K562 (cell line): ENCODE measurements around the gene HPS1. TPM values are rescaled to one million over a fixed set of nuclear protein-coding genes. Genes with fewer than 3 reads are reported as not detected.

Source experiments
- CCNT2 ChIP-seq: IDR thresholded peaks from 2 replicates; pipeline ENCODE4 v1.6.1; 2011; ENCODE audit warnings: borderline replicate concordance, low read depth, mild to moderate bottlenecking, moderate library complexity, mixed read lengths, low read length; ENCODE audit not compliant: insufficient read length; ENCODE audit errors: extremely low read depth
- GABPA ChIP-seq: fragments of 200-800 bp; sonication (Bioruptor generic); conservative IDR thresholded peaks from 2 replicates; pipeline ENCODE4 v1.6.1; 2016; ENCODE audit warnings: low read depth, missing genetic modification characterization, missing compliant biosample characterization
- MAFK ChIP-seq: IDR thresholded peaks from 2 replicates; pipeline ENCODE4 v1.6.1; 2011; ENCODE audit warnings: low read length, improper control_type of control experiment
- NFYB ChIP-seq: IDR thresholded peaks from 2 replicates; pipeline ENCODE4 v1.6.1; 2011; ENCODE audit warnings: mild to moderate bottlenecking, moderate library complexity; ENCODE audit not compliant: insufficient read length; ENCODE audit errors: extremely low read depth
- NONO ChIP-seq, 2 experiments: fragments of 200-400 bp in 1 of 2; fragments of 450-650 bp in 1 of 2; formaldehyde crosslinking in 1 of 2; IDR thresholded peaks; 2 replicates each; pipeline ENCODE4 v1.6.1; 2017; ENCODE audit warnings: low read depth in 2 of 2, mild to moderate bottlenecking in 2 of 2, moderate library complexity in 2 of 2, low read length in 1 of 2
- PHB ChIP-seq: fragments of 250-450 bp; sonication (Bioruptor Pico); IDR thresholded peaks from 2 replicates; pipeline ENCODE4 v1.5.0; 2021
- POLR2B ChIP-seq: fragments of 450-650 bp; IDR thresholded peaks from 2 replicates; pipeline ENCODE4 v1.6.1; 2018; ENCODE audit warnings: low read depth; ENCODE audit not compliant: partially characterized antibody
- RBM15 ChIP-seq: fragments of 200-400 bp; formaldehyde crosslinking; IDR thresholded peaks from 2 replicates; pipeline ENCODE4 v1.6.1; 2018; ENCODE audit warnings: mild to moderate bottlenecking, low read length, moderate library complexity; ENCODE audit not compliant: insufficient read depth
- VEZF1 ChIP-seq: fragments of 200-800 bp; sonication (Bioruptor generic); IDR thresholded peaks from 2 replicates; pipeline ENCODE4 v1.6.1; 2017; ENCODE audit warnings: missing genetic modification characterization, missing compliant biosample characterization
- WHSC1 ChIP-seq: IDR thresholded peaks from one replicate; pipeline ENCODE4 v1.6.1; 2012; ENCODE audit warnings: low read length, control low read depth, inconsistent platforms
- ZNF217 ChIP-seq: sonication (generic); formaldehyde crosslinking; IDR thresholded peaks from 2 replicates; pipeline ENCODE4 v1.8.0; 2022; ENCODE audit warnings: mild to moderate bottlenecking, missing genetic modification reagents
- ZNF354B ChIP-seq: fragments of 250-450 bp; sonication (Bioruptor Pico); IDR thresholded peaks from 2 replicates; pipeline ENCODE4 v1.4.0; 2020
- ZNF507 ChIP-seq: conservative IDR thresholded peaks from 2 replicates; pipeline ENCODE4 v1.6.1; 2017; ENCODE audit warnings: missing genetic modification characterization, missing compliant biosample characterization
- polyA plus RNA-seq, 8 experiments: library from polyadenylated mRNA; depleted of rRNA in 4 of 8; stranded (reverse) in 5 of 8; unstranded in 3 of 8; fragments of >200 nt; fragmentation: Nextera tagmentation in 2 of 8; fragmentation: Illumina TruSeq in 1 of 8; extraction: Ambion mirVana in 2 of 8; extraction: Trizol in 1 of 8; gene quantifications; 2 replicates each; pipeline versions ENCODE4 v1.2.1 to v1.2.3, GENCODE V29; 2011 to 2014; ENCODE audit warnings: inconsistent platforms in 1 of 8, missing spikeins in 1 of 8
- total RNA-seq, 7 experiments: library from RNA; depleted of rRNA in 6 of 7; stranded (reverse); fragments of >200 nt in 6 of 7; fragmentation: Illumina TruSeq in 2 of 7; extraction: Trizol in 2 of 7; gene quantifications; 2 replicates each; pipeline versions ENCODE4 v1.2.1 to v1.2.3, GENCODE V29; 2011 to 2021; ENCODE audit warnings: low replicate concordance in 1 of 7
- TF ChIP-seq, protein P1 (sequence below): sonication (generic); formaldehyde crosslinking; IDR thresholded peaks from 2 replicates; pipeline ENCODE4 v1.8.1; 2023; ENCODE audit warnings: missing genetic modification reagents, mild to moderate bottlenecking, borderline replicate concordance
- TF ChIP-seq, protein P2 (sequence below): sonication (generic); formaldehyde crosslinking; IDR thresholded peaks from 2 replicates; pipeline ENCODE4 v1.5.0; 2020; ENCODE audit warnings: missing genetic modification reagents
- TF ChIP-seq, protein P3 (sequence below), 2 experiments: IDR thresholded peaks in 1 of 2; conservative IDR thresholded peaks in 1 of 2; 2 replicates each; pipeline ENCODE4 v1.6.1; 2016; ENCODE audit warnings: low read depth in 2 of 2, mild to moderate bottlenecking in 1 of 2, missing compliant biosample characterization in 1 of 2, missing genetic modification characterization in 1 of 2, moderate library complexity in 1 of 2

HPS1 gene
- total and polyA plus RNA-seq, 9 of the 15 experiments (the other 6 are each of a cell fraction or from before 2014, with no cell fraction given): 18.1 to 43.6 (median 26.3) TPM

DNA sequence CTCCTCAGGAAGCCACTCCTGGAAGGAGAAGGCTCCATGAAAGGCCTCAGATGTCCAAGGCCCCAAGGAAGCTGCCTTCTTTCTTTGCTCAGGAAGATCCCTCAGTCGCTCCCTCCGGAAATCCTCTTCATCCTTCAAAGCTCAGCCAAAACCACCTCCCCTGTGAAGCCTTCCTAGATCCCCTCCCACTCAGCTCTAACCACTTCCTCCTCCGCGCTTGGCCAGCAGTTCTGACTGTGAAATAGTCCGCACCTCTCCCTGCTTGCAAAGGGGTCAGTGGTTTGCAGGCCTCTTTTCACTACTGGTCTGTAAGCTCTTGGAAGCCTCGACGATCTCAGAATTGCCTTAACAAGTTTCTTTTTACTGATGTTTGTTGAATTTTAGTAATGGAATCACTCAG is 55.7 kb downstream of the HPS1 start (continued):
- TF ChIP-seq VEZF1 (no peak), POLR2B (no peak), ZNF507 (no peak), ZNF354B (no peak), PHB (CRISPR knock-in tag) (no peak), NONO (IDR thresholded peaks at IDR 0.05; ENCODE audit: low read depth in 2 of 2, low read length in 1 of 2) (no peak), WHSC1 (no peak), RBM15 (no peak), ZNF217 (CRISPR knock-in tag) (no peak), GABPA (tag) (peak; percentile 42; the same call in 1 of the 2 replicates), MAFK (no peak), CCNT2 (no peak), NFYB (no peak)
- TF ChIP-seq, protein P1, sequence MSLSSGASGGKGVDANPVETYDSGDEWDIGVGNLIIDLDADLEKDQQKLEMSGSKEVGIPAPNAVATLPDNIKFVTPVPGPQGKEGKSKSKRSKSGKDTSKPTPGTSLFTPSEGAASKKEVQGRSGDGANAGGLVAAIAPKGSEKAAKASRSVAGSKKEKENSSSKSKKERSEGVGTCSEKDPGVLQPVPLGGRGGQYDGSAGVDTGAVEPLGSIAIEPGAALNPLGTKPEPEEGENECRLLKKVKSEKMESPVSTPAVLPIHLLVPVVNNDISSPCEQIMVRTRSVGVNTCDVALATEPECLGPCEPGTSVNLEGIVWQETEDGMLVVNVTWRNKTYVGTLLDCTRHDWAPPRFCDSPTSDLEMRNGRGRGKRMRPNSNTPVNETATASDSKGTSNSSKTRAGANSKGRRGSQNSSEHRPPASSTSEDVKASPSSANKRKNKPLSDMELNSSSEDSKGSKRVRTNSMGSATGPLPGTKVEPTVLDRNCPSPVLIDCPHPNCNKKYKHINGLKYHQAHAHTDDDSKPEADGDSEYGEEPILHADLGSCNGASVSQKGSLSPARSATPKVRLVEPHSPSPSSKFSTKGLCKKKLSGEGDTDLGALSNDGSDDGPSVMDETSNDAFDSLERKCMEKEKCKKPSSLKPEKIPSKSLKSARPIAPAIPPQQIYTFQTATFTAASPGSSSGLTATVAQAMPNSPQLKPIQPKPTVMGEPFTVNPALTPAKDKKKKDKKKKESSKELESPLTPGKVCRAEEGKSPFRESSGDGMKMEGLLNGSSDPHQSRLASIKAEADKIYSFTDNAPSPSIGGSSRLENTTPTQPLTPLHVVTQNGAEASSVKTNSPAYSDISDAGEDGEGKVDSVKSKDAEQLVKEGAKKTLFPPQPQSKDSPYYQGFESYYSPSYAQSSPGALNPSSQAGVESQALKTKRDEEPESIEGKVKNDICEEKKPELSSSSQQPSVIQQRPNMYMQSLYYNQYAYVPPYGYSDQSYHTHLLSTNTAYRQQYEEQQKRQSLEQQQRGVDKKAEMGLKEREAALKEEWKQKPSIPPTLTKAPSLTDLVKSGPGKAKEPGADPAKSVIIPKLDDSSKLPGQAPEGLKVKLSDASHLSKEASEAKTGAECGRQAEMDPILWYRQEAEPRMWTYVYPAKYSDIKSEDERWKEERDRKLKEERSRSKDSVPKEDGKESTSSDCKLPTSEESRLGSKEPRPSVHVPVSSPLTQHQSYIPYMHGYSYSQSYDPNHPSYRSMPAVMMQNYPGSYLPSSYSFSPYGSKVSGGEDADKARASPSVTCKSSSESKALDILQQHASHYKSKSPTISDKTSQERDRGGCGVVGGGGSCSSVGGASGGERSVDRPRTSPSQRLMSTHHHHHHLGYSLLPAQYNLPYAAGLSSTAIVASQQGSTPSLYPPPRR (CRISPR knock-in tag): no peak
- TF ChIP-seq, protein P2, sequence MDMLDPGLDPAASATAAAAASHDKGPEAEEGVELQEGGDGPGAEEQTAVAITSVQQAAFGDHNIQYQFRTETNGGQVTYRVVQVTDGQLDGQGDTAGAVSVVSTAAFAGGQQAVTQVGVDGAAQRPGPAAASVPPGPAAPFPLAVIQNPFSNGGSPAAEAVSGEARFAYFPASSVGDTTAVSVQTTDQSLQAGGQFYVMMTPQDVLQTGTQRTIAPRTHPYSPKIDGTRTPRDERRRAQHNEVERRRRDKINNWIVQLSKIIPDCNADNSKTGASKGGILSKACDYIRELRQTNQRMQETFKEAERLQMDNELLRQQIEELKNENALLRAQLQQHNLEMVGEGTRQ (CRISPR knock-in tag): no peak
- TF ChIP-seq, protein P3, sequence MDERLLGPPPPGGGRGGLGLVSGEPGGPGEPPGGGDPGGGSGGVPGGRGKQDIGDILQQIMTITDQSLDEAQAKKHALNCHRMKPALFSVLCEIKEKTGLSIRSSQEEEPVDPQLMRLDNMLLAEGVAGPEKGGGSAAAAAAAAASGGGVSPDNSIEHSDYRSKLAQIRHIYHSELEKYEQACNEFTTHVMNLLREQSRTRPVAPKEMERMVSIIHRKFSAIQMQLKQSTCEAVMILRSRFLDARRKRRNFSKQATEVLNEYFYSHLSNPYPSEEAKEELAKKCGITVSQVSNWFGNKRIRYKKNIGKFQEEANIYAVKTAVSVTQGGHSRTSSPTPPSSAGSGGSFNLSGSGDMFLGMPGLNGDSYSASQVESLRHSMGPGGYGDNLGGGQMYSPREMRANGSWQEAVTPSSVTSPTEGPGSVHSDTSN (CRISPR knock-in tag; IDR thresholded peaks at IDR 0.05; ENCODE audit: low read depth): no peak
- TF ChIP-seq, protein P3 (tag; conservative IDR thresholded peaks at IDR 0.05; ENCODE audit: low read depth): no peak
